ELR (cell line): Measurements from ENCODE around the gene ZNF687.

ENCODE experiments used
- DNase-seq: peaks from one replicate; pipeline ENCODE4 v3.0.0-alpha.2; 2015; ENCODE audit warnings: low read depth

Gene ZNF687

DNA sequence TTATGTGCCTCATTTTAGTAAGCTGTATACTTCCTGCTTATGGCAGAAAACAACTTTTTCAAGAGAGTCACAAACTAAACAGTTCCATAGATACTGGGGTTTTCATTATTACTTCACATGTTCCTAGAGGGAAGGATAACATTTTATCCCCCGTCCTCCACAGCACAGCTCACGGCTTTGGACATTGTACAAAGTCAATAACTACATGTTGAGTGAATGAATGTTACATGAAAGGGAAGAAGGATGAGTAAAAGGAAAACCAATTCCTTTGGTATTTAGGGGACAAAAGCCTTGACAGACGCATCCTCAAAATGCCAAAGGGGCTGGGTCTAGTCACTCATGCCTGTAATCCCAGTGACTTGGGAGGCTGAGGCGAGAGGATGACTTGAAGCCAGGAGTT, 30.3 kb downstream of the ZNF687 start:
- DNase-seq: peak; percentile 21

DNA sequence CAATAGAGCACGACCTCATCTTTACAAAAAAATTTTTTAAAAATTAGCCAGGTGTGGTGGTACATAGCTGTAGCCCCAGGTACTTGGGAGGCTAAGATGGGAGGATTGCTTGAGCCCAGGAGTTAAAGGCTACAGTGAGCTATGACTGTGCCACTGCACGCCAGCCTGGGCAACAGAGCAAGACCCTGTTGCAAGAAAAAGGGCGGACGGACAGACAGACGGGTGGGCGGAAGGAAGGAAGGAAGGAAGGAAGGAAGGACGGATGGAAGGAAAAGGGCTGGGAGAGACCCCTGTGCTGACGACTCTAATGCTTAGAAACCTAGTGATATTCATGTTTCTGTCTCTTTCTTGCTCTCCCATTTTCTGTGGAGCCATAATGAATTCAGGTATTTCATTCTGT, 30.7 kb downstream of the ZNF687 start:
- DNase-seq: no peak

- no peak for DNase-seq
Observed at GRCh38 chr1:151313501-151313900, 31.4 kb downstream of the ZNF687 start.

- peak; percentile 85 for DNase-seq
Observed at GRCh38 chr1:151314137-151314875, 32.2 kb downstream of the ZNF687 start.

DNA sequence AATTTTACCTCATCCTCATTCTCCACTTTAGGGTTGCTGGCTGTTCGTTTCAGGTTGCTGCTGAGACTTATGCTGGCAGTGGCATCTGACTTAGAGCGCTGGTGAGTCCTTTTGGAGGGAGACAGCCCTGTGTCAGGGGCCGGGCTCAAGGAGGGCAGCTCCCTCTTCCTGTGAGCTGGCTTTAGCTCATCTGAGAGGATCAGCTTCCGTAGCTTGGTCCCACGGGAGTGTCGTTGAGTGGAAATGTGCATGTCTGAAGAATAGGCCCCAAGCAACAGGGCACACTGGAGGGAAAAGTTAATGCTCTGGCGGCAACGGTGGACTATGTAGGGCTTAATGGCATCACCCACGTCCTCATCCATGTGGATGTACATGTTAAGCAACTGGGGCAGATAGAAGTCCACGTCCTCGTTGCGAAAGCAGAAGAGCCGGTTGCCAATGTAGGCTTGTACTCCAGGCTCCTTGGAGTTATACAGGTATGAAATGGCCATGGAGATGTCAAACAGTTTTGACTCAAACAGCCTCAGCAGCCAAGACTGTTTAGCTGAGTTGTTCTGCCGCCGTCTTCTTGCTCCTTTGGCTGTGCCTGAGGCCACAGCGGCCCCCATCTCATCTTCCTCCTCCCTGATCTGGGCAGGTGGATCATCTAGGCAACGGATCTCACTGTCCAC, 33.6 kb downstream of the ZNF687 start:
- no peak for DNase-seq

- no peak for DNase-seq
Observed at GRCh38 chr1:151318975-151319374, 36.9 kb downstream of the ZNF687 start.

- no peak for DNase-seq
Observed at GRCh38 chr1:151324390-151324930, 42.4 kb downstream of the ZNF687 start.

DNA sequence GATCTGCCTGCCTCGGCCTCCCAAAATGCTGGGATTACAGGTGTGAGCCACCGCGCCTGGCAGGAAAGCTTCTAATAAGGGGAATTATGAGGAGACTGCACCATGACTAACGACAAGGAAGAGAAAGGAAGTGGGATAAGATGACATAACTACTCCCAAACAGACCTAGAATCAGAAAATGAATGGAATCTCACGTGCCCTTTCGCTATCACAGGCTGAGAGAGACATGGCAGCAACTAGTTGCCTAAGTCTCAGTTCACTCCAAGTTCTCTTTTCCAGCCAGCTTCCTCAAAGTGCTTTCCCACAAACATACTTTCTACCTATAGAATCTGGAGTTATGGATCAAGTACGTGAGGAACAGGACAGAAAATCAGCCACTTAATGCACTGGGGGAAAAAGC, 43.1 kb downstream of the ZNF687 start:
- DNase-seq: peak; percentile 67

- peak; percentile 87 for DNase-seq
Observed at GRCh38 chr1:151325646-151326429, 43.7 kb downstream of the ZNF687 start.

GRCh38 chr1:151326619-151327222, 44.6 kb downstream of the ZNF687 start:
- DNase-seq: peak; percentile 74

GRCh38 chr1:151327223-151327902, 45.3 kb downstream of the ZNF687 start, which contains the start of gene PI4KB:
Gene PI4KB, minus strand, starts transcription at chr1:151327416. Its CDS starts 10,935 bp downstream, at chr1:151316481.
- peak; percentile 100 for DNase-seq

DNA sequence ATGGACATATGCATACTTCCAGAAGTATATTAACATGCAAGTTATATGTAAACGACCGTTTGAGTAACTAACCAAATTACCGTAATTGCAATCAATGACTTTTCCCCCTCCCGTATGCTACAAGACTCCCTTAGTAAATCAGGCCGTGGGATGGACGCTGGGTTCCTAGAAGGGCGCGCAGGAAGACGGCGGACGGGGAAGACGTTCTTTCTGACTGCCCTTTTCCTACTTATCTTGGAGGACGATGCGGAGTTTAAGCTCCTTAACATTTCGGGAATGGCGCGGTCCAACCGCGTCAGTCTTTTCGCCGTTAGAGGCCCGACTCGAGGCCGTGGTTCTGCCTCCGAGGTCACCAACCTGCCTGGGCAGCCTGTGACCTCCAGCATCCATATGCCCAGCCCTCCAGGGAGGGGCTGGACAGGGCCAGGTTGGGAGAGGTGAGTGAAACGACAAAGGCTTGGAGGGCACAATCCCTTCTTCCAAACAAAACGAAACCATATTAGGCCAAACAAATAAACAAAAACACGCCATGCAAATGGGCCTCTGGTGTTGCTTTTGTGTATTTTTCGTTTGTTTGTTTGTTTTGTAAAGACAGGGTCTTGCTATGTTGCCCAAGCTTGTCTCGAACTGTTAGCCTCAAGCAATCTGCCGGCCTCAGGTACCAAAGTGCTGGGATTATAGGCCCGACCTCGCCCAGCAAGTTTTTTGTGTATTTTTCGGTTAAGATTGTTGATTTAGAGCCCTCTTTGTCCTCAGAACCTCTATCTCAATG, 46.0 kb downstream of the ZNF687 start:
- DNase-seq: no peak

DNA sequence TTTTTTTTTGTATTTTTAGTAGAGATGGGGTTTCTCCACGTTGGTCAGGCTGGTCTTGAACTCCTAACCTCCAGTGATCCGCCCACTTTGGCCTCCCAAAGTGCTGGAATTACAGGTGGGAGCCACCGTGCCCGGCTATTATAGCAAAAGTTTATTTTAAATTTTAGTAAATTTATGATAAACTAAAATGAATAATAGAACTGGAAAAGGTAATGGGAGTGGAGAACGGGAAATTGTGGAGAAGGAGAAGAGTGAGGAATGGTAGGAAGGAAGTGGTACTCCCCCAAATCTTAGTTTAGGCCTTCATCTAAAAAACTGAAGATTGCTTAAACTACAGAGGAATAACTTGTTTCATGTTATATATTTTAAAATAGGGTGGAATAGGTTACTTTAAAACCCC, 52.7 kb downstream of the ZNF687 start:
- DNase-seq: no peak

DNA sequence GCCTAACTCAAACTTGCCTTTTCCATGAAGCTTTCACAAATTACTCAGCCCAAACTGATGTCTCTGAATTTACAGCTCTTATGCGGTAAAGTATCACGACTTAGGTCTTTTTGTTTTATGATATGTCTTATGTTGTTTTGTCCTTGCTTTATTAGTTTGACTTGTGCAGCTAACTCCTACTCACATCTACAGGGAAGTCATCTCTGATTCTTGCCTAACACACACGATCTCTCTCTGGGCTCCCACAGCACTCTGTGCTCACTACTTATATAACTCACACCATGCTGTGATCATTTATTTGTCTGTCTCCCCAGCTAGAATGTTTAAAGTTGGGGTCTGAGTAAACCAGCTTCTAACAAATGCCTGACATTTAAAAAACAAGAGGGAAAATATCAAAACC, 54.5 kb downstream of the ZNF687 start:
- DNase-seq: no peak

DNA sequence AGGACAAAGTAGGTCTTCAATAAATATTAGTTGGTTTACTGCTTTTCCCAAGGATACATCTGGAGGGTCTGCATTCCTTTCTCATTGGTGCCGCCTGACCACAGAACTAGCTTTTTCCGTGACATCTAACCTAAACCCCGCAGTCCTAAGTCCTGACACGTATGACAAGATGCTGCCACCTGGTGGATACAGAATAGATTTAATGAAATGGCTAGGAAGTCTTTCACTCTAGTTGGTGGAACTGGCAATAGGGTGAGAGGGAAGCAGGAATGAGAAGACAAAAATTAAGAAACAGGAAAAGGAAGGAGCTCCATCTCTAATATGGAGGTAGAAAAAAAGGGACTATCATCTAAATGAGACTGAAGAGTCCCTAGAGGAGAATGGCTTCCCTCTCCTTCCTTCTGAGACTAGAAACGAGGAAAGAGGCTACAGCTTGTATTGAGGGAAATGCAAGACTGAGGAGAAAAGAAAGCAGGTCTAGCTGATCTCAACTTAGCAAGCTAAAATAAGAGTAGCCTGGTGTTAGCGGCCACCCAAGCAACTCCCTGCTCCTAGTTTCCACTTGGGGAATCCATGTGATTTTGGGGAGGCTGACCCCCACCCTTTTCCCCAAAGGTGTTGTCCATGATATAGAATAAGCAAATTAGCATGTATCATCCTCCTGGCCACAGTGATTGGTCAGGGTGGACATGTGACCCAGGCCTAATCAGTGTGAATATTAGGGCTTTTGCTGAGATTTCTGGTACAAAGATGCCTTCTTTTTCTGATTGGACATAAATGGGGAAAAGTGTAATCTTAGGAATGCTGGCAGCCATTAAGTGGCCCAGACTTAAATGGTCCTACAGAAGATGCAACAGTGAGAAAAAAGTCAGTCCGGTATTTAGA, 59.0 kb downstream of the ZNF687 start:
- peak; percentile 95 for DNase-seq
